ENCODE results near the gene FAM120A. TPM values are rescaled to one million over a fixed set of nuclear protein-coding genes. Genes with fewer than 3 reads are reported as not detected.

The FAM120A gene
- total RNA-seq, 1 donor from 2014 or later, result 142 TPM

Other genes starting within 250 kb of the FAM120A start
- gene FAM120AOS, start 1.9 kb downstream of the FAM120A start, total RNA-seq, result 32.8 and 38.0 TPM in 2 replicates
- gene PHF2, start 124.9 kb downstream of the FAM120A start, total RNA-seq, result 8.3 and 15.1 TPM in 2 replicates

Data from renal cortical epithelial cell (primary cell).